Memory B cell (primary cell): Measurements from ENCODE around the gene HSPA5.
"Not testable (repeated sequence)": the region's sequence is repeated elsewhere in the genome, so short reads cannot be mapped to it uniquely, and the experiment has no call there.

ENCODE experiments used
- ATAC-seq: fragments of 150-1000 bp; cut with Tn5 transposase; 2 replicates; pipeline ENCODE4 v1.10.0; 2021; ENCODE audit warnings: low read depth, mild to moderate bottlenecking, moderate library complexity
- DNase-seq, 2 donors: peaks; one replicate each; pipeline ENCODE4 v3.0.0; 2022; ENCODE audit warnings: low spot score in 2 of 2
- H3K27ac Mint-ChIP-seq: one replicate; pipeline ENCODE4 v1.8.0; 2022; ENCODE audit warnings: mild to moderate bottlenecking, moderate library complexity, mixed read lengths
- H3K27me3 Mint-ChIP-seq: one replicate; pipeline ENCODE4 v1.8.0; 2022; ENCODE audit warnings: mixed read lengths
- H3K36me3 Mint-ChIP-seq: one replicate; pipeline ENCODE4 v1.8.0; 2022; ENCODE audit warnings: mild to moderate bottlenecking, mixed read lengths
- H3K4me1 Mint-ChIP-seq: one replicate; pipeline ENCODE4 v1.8.0; 2022; ENCODE audit warnings: mixed read lengths
- H3K4me3 Mint-ChIP-seq: one replicate; pipeline ENCODE4 v1.8.0; 2022; ENCODE audit warnings: mild to moderate bottlenecking, moderate library complexity, mixed read lengths
- H3K9me3 Mint-ChIP-seq: one replicate; pipeline ENCODE4 v1.8.0; 2022; ENCODE audit warnings: mixed read lengths

Gene HSPA5

DNA sequence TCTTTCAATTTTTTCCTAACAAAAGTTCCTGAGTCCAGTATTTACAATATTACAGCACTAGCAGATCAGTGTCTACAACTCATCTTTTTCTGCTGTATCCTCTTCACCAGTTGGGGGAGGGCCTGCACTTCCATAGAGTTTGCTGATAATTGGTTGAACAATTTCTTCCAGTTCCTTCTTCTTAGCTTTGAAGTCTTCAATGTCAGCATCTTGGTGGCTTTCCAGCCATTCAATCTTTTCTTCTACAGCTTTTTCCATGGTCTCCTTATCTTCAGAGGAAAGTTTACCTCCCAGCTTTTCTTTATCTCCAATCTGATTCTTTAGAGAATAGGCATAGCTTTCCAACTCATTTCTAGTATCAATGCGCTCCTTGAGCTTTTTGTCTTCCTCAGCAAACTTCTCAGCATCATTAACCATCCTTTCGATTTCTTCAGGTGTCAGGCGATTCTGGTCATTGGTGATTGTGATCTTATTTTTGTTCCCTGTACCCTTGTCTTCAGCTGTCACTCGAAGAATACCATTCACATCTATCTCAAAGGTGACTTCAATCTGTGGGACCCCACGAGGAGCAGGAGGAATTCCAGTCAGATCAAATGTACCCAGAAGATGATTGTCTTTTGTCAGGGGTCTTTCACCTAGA lies 4.5 kb downstream of the HSPA5 start:
- not testable (repeated sequence) for H3K27me3 Mint-ChIP-seq, ATAC-seq, DNase-seq, H3K9me3 Mint-ChIP-seq
- H3K27ac Mint-ChIP-seq = peak overlapping the region; percentile 71
- H3K4me3 Mint-ChIP-seq = peak overlapping the region; percentile 33
- peaks cover 30% of the 10 kb centered on the region for H3K36me3 Mint-ChIP-seq
- peaks cover 28% of the 10 kb centered on the region for H3K4me1 Mint-ChIP-seq

DNA sequence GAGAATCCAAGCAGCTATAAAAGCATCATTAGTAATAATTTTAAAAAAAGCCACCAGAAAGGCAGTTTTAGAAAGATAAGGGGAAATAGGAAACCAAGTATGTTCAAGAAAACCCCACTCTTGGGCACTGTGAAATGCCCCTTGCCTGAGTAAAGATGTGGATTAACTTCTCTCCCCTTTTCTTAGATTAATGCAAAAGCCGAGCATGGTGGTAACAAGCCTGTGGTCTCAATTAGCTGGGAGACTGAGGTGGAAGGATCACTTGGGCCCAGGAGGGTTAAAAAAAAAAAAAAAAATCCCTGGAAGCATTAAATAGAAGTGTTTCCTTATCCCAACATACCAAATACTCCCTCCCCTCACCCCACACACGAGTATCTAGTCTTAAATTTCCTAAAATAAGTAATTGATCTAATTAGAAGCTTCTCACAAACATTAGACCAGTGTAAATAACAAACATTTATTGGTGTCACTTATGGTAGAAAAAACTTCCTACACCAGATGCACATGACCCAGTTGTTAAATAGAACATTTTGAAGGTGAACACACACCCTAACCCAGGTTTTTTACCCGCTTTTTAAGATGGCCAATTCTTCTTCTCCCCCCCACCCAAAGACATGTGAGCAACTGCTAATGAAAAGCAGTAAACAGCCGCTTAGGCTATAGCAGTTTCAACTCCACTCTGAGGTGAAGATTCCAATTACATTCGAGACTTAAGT lies 5.2 kb downstream of the HSPA5 start:
- Mint-ChIP-seq H3K4me1 (peaks cover 28% of the 10 kb centered on the region), H3K4me3 (no peak overlapping the region), H3K36me3 (peaks cover 30% of the 10 kb centered on the region), H3K27ac (peak overlapping the region; percentile 89), H3K9me3 (no peaks in the 10 kb centered on the region), H3K27me3 (no peaks in the 10 kb centered on the region)
- DNase-seq (no peak), ATAC-seq (no peak)

- H3K4me1 Mint-ChIP-seq = peaks cover 28% of the 10 kb centered on the region
- H3K4me3 Mint-ChIP-seq, ATAC-seq, H3K27me3 Mint-ChIP-seq, H3K27ac Mint-ChIP-seq, DNase-seq, H3K9me3 Mint-ChIP-seq: not testable (repeated sequence)
- H3K36me3 Mint-ChIP-seq = peaks cover 32% of the 10 kb centered on the region
Measured at GRCh38 chr9:125234099-125234498, 7.0 kb downstream of the HSPA5 start.

DNA sequence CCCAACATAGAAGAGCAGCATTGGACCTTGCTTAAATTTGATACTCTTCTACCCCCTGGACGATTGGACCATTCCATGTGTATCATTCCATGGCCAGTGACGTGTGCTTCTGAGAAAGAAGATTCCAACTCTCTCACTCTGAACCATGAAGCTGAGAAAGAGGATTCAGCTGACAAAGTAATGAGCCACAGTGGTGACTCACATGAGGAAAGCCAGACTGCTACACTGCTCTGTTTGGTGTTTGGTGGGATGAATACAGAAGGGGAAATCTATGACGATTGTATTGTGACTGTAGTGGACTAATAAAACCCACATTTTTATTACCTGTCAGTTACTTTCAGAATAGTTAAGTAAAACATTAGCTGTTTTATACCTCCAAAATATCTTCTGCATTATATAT lies 7.5 kb downstream of the HSPA5 start:
- no peak for ATAC-seq
- H3K27me3 Mint-ChIP-seq = no peaks in the 10 kb centered on the region
- H3K36me3 Mint-ChIP-seq = peaks cover 29% of the 10 kb centered on the region
- H3K4me3 Mint-ChIP-seq = no peak overlapping the region
- H3K27ac Mint-ChIP-seq = no peak overlapping the region
- H3K9me3 Mint-ChIP-seq = no peaks in the 10 kb centered on the region
- peaks cover 24% of the 10 kb centered on the region for H3K4me1 Mint-ChIP-seq
- DNase-seq = no peak

DNA sequence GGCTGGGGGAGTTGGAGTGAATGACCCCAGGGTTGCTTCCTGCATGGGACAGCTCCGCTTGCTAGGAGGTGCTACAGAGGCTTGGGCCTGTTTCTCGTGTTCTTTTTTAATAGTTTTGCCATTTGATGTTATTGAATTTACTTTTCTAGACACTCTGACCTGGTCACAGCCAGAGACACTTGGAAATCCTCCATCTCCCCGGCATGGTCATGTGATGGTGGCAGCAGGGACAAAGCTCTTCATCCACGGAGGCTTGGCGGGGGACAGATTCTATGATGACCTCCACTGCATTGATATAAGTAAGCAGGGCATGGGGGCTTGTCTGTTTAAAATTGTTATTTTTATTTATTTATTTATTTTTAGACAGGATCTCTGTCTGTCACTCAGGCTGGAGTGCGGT lies 13.4 kb downstream of the HSPA5 start:
- Mint-ChIP-seq H3K36me3 (peaks cover 12% of the 10 kb centered on the region), H3K27ac (no peak overlapping the region), H3K4me1 (no peaks in the 10 kb centered on the region), H3K9me3 (no peaks in the 10 kb centered on the region), H3K4me3 (no peak overlapping the region), H3K27me3 (no peaks in the 10 kb centered on the region)
- DNase-seq (no peak), ATAC-seq (no peak)

DNA sequence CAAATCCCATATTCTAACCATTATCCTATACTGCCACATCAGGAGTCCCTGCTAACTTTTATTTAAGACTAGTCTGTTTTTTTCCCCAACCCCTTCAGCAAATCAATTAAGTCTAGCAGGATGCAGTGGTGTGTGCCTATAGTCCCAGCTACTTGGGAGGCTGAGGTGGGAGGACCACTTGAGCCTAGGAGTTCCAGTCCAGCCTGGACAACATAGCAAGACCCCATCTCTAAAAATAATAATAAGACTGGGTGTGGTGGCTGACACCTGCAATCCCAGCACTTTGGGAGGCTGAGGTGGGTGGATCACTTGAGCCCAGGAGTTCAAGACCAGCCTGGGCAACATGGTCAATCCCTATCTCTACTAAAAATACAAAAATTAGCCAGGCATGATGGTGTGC lies 16.3 kb downstream of the HSPA5 start:
- not testable (repeated sequence) for H3K9me3 Mint-ChIP-seq, H3K27me3 Mint-ChIP-seq, ATAC-seq, H3K4me1 Mint-ChIP-seq, DNase-seq, H3K4me3 Mint-ChIP-seq, H3K36me3 Mint-ChIP-seq, H3K27ac Mint-ChIP-seq

DNA sequence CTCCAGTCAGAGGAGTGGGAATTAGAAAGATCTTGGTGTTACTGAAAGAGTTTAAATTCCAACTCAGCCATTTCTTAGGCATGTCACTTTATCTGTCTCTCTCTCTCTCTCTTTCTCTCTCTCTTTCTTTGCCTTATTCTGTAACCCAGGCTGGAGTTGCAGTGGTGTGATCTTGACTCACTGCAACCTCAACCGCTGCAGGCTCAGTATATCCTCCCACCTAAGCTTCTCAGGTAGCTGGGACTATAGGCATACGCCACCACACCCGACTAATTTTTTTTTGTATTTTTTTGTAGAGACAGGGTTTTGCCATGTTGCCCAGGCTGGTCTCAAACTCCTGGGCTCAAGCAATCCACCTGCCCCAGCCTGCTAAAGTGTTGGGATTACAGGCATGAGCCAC lies 22.5 kb downstream of the HSPA5 start:
- Mint-ChIP-seq H3K27ac (no peak overlapping the region), H3K4me1 (no peaks in the 10 kb centered on the region), H3K36me3 (peaks cover 12% of the 10 kb centered on the region), H3K4me3 (no peak overlapping the region), H3K9me3 (no peaks in the 10 kb centered on the region), H3K27me3 (no peaks in the 10 kb centered on the region)
- DNase-seq (no peak), ATAC-seq (no peak)

DNA sequence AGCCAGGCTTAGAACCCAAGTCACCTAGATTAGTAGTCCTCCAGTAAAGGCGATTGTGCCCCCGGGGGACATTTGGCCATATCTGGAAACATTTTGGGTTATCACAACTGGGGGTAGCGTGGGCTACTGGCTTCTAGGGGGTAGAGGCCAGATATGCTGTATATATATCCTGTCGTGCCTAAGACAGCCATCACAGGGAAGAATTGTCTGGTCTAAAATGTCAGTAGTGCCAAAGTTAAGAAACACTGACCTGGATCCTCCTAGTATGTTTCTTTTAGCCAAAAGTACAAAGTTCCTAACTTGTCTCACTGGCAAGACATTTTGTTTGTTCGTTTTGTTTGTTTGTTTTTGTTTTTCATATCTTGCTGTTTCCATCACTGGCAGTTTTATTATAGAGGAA lies 27.0 kb downstream of the HSPA5 start:
- H3K27ac Mint-ChIP-seq = no peak overlapping the region
- H3K36me3 Mint-ChIP-seq = peaks cover 20% of the 10 kb centered on the region
- no peaks in the 10 kb centered on the region for H3K4me1 Mint-ChIP-seq
- no peak for DNase-seq
- ATAC-seq = no peak
- no peaks in the 10 kb centered on the region for H3K9me3 Mint-ChIP-seq
- no peak overlapping the region for H3K4me3 Mint-ChIP-seq
- no peaks in the 10 kb centered on the region for H3K27me3 Mint-ChIP-seq

- no peaks in the 10 kb centered on the region for H3K27me3 Mint-ChIP-seq
- H3K4me3 Mint-ChIP-seq = no peak overlapping the region
- ATAC-seq (no peak), DNase-seq (no peak)
- H3K36me3 Mint-ChIP-seq = peaks cover 21% of the 10 kb centered on the region
- H3K4me1 Mint-ChIP-seq = peaks cover 7% of the 10 kb centered on the region
- no peak overlapping the region for H3K27ac Mint-ChIP-seq
- no peaks in the 10 kb centered on the region for H3K9me3 Mint-ChIP-seq
Measured at GRCh38 chr9:125204477-125204876, 36.7 kb downstream of the HSPA5 start.

DNA sequence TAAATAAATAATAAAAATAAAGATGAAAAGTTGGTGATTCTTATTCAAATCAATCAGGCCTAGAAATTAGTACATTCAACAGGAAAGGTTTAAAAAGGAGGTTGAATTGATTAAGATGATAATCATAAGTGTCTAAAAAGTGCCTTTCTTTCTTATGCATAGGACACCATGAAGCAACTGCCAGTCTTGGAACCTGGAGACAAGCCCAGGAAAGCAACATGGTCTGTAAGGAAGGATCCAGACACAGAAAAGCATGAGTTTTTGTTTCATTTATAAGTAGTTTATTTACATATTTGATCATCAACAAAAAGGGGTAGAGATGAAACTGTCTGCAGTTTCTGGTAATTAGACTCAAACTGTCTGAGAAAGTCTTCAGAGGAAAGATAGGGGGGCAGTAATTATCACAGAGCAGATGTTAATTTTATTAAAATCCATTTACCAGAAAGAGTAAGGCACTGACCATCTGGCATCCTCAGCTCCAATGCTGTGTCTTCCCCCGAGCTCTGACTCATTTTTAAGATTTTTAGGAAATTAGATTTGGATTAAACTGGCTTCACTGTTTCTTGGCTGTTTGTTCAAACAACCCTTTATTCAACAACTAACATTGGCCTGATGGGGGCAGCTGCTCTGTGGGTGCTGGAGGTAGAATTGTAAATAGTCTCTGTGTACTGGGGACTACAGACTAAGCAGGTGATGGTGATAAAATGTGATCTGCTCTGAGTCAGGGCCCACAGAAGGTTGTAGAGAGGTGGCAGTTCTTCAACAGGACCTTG lies 38.1 kb downstream of the HSPA5 start:
- H3K9me3 Mint-ChIP-seq = no peaks in the 10 kb centered on the region

GRCh38 chr9:125200216-125201047 lies 40.7 kb downstream of the HSPA5 start, which contains the start of gene RABEPK:
Gene RABEPK (plus strand): TSS chr9:125200542. CDS start chr9:125203014, 2,472 bp downstream.
- Mint-ChIP-seq H3K36me3 (peaks cover 6% of the 10 kb centered on the region), H3K4me3 (peak within 1 kb of the TSS; percentile 92), H3K4me1 (peaks cover 12% of the 10 kb centered on the region), H3K9me3 (no peaks in the 10 kb centered on the region), H3K27ac (peak within 1 kb of the TSS; percentile 93), H3K27me3 (no peaks in the 10 kb centered on the region)
- DNase-seq (peak; percentile 88 to 94), ATAC-seq (peak; percentile 93)

More for the DNA sequence above, 38.1 kb downstream of the HSPA5 start:
- Mint-ChIP-seq H3K27ac (no peak overlapping the region), H3K36me3 (peaks cover 16% of the 10 kb centered on the region), H3K27me3 (no peaks in the 10 kb centered on the region), H3K4me1 (peaks cover 7% of the 10 kb centered on the region), H3K4me3 (no peak overlapping the region)
- ATAC-seq (no peak), DNase-seq (no peak)

DNA sequence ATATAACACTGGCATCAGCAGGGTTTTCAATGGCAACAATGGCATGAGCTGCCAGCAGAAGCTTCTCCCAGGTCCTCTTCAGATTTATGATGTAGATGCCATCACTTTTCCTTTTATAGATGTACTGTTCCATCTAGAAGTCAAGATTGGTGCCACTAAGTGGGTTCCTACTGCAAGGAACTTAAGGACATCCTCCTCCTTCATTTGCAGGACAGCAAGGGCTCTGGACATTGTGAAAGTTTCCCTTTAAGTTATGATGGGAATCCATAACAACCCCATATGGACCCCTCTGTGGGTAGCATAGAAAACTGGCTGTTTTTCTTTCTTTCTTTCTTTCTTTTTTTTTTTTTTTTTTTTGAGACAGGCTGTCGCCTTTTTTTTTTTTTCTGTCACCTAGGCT lies 45.6 kb downstream of the HSPA5 start:
- not testable (repeated sequence) for H3K36me3 Mint-ChIP-seq, H3K27ac Mint-ChIP-seq, ATAC-seq, H3K4me3 Mint-ChIP-seq, H3K9me3 Mint-ChIP-seq, H3K27me3 Mint-ChIP-seq, DNase-seq
- peaks cover 13% of the 10 kb centered on the region for H3K4me1 Mint-ChIP-seq

DNA sequence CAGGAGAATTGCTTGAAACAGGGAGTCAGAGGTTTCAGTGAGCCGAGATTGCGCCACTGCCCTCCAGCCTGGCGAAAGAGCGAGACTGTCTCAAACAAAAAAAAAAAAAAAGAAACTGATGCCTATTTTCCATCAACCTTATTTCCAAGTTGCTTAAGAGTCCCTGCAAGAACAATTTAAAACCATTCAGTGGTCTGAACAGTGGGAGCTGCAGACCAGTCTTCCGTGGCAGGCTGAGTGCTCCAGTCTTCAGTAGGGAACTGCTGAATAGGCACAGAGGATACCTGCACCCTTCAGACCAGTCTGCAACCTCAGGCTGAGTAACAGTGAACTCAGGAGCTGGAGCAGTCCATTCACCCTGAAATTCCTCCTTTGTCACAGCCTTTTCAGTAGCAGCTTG lies 46.7 kb downstream of the HSPA5 start:
- H3K9me3 Mint-ChIP-seq, ATAC-seq, DNase-seq, H3K4me3 Mint-ChIP-seq, H3K36me3 Mint-ChIP-seq, H3K27me3 Mint-ChIP-seq: not testable (repeated sequence)
- H3K27ac Mint-ChIP-seq = peak overlapping the region; percentile 62
- peaks cover 13% of the 10 kb centered on the region for H3K4me1 Mint-ChIP-seq
